GM23338 (cell line): ENCODE data around the gene COG1. TPM values are rescaled to one million over a fixed set of nuclear protein-coding genes. Genes with fewer than 3 reads are reported as not detected.
A peak's percentile ranks its signal among the peaks of the same experiment; 100 is the strongest.

Source experiments
- ATAC-seq: fragments of 200-7000 bp; cut with Tn5 transposase; 3 replicates; pipeline ENCODE4 v1.9.1; 2020
- DNase-seq: peaks from one replicate; pipeline ENCODE4 v3.0.0-alpha.2; 2015; ENCODE audit warnings: low spot score
- H2AFZ ChIP-seq: fragments of 200-600 bp; sonication (generic); 2 replicates; pipeline ENCODE4 v1.8.0; 2016; ENCODE audit warnings: antibody characterized with exemption, mild to moderate bottlenecking, moderate library complexity
- H3F3A ChIP-seq: fragments of 200-600 bp; sonication (generic); replicated peaks from 2 replicates; pipeline ENCODE4 v1.8.0; 2017; ENCODE audit warnings: antibody characterized with exemption, mixed run types, low read depth
- H3K27ac ChIP-seq: fragments of 200-600 bp; sonication (generic); 2 replicates; pipeline ENCODE4 v1.6.1; 2016; ENCODE audit warnings: low read depth
- H3K27me3 ChIP-seq: fragments of 200-600 bp; sonication (generic); 2 replicates; pipeline ENCODE4 v1.8.0; 2016; ENCODE audit warnings: mild to moderate bottlenecking, mixed run types, moderate library complexity; ENCODE audit not compliant: insufficient read depth
- H3K36me3 ChIP-seq: fragments of 200-600 bp; sonication (generic); 2 replicates; pipeline ENCODE4 v1.8.0; 2016; ENCODE audit warnings: mild to moderate bottlenecking; ENCODE audit not compliant: insufficient read depth
- H3K4me1 ChIP-seq: fragments of 200-600 bp; sonication (generic); 2 replicates; pipeline ENCODE4 v1.8.0; 2016; ENCODE audit warnings: mild to moderate bottlenecking, moderate library complexity; ENCODE audit not compliant: insufficient read depth
- H3K4me2 ChIP-seq: fragments of 200-600 bp; sonication (generic); 2 replicates; pipeline ENCODE4 v1.7.1; 2017; ENCODE audit warnings: mixed run types
- H3K4me3 ChIP-seq: fragments of 200-600 bp; sonication (generic); 2 replicates; pipeline ENCODE4 v1.6.1; 2016; ENCODE audit warnings: mixed run types
- H3K79me2 ChIP-seq: fragments of 200-600 bp; sonication (generic); replicated peaks from 2 replicates; pipeline ENCODE4 v1.8.0; 2017; ENCODE audit warnings: mild to moderate bottlenecking; ENCODE audit not compliant: insufficient read depth
- H3K9me2 ChIP-seq: fragments of 200-600 bp; sonication (generic); 2 replicates; pipeline ENCODE4 v1.8.0; 2017; ENCODE audit not compliant: insufficient read depth
- H4K20me1 ChIP-seq: fragments of 200-600 bp; sonication (generic); replicated peaks from 2 replicates; pipeline ENCODE4 v1.8.0; 2017; ENCODE audit warnings: mild to moderate bottlenecking; ENCODE audit not compliant: insufficient read depth
- H3K27ac Mint-ChIP-seq: 2 replicates; pipeline ENCODE4 v1.8.0; 2020; ENCODE audit warnings: inconsistent platforms, mild to moderate bottlenecking, moderate library complexity, mixed read lengths
- H3K27me3 Mint-ChIP-seq: 3 replicates; pipeline ENCODE4 v1.8.0; 2022; ENCODE audit warnings: low read depth, mild to moderate bottlenecking, moderate library complexity, mixed read lengths, inconsistent platforms; ENCODE audit not compliant: insufficient read depth, poor library complexity
- H3K36me3 Mint-ChIP-seq: 3 replicates; pipeline ENCODE4 v1.8.0; 2021; ENCODE audit warnings: low read depth, mild to moderate bottlenecking, inconsistent platforms, moderate library complexity, mixed read lengths
- H3K4me1 Mint-ChIP-seq: 3 replicates; pipeline ENCODE4 v1.8.0; 2020; ENCODE audit warnings: mild to moderate bottlenecking, inconsistent platforms, mixed read lengths
- H3K4me3 Mint-ChIP-seq: 3 replicates; pipeline ENCODE4 v1.8.0; 2021; ENCODE audit warnings: moderate library complexity, mild to moderate bottlenecking, inconsistent platforms, mixed read lengths
- H3K9me3 Mint-ChIP-seq: 3 replicates; pipeline ENCODE4 v1.8.0; 2020; ENCODE audit warnings: moderate library complexity, mild to moderate bottlenecking, inconsistent platforms, mixed read lengths
- CREB1 ChIP-seq: fragments of 250-450 bp; sonication (Bioruptor Pico); IDR thresholded peaks from 2 replicates; pipeline ENCODE4 v1.5.0; 2020; ENCODE audit warnings: low read depth, mild to moderate bottlenecking, moderate library complexity
- EZH2phosphoT487 ChIP-seq: fragments of 200-600 bp; sonication (generic); IDR thresholded peaks from one replicate; pipeline ENCODE4 v1.8.1; 2018; ENCODE audit warnings: antibody characterized with exemption; ENCODE audit not compliant: unreplicated experiment
- JUNB ChIP-seq: IDR thresholded peaks from one replicate; pipeline ENCODE4 v1.6.1; 2016; ENCODE audit warnings: antibody characterized with exemption; ENCODE audit not compliant: unreplicated experiment
- POLR2AphosphoS5 ChIP-seq: IDR thresholded peaks from 2 replicates; pipeline ENCODE4 v1.6.1; 2016; ENCODE audit warnings: antibody characterized with exemption, low read depth
- STAT1 ChIP-seq: IDR thresholded peaks from one replicate; pipeline ENCODE4 v1.6.1; 2016; ENCODE audit warnings: antibody characterized with exemption; ENCODE audit not compliant: unreplicated experiment
- ZNF114 ChIP-seq: fragments of 250-450 bp; sonication (Bioruptor Pico); IDR thresholded peaks from 2 replicates; pipeline ENCODE4 v1.5.0; 2020; ENCODE audit warnings: mild to moderate bottlenecking, moderate library complexity
- ZNF331 ChIP-seq: fragments of 250-450 bp; sonication (Bioruptor Pico); IDR thresholded peaks from 2 replicates; pipeline ENCODE4 v1.5.0; 2020; ENCODE audit warnings: low read depth, mild to moderate bottlenecking, moderate library complexity
- polyA plus RNA-seq: library from polyadenylated mRNA; unstranded; fragments of >200 nt; fragmentation: Nextera tagmentation; extraction: Ambion mirVana; gene quantifications from 2 replicates; pipeline ENCODE4 v1.2.1, GENCODE V29; 2016
- total RNA-seq: library from RNA; depleted of rRNA; stranded (reverse); fragments of >200 nt; shearing (Covaris generic); gene quantifications from 2 replicates; pipeline ENCODE4 v1.2.3, GENCODE V29; 2014
- TF ChIP-seq, protein P1 (sequence below): fragments of 250-450 bp; sonication (Bioruptor Pico); IDR thresholded peaks from 2 replicates; pipeline ENCODE4 v1.5.0; 2020; ENCODE audit warnings: mild to moderate bottlenecking, moderate library complexity
- TF ChIP-seq, protein P2 (sequence below), 2 experiments: fragments of 200-600 bp in 1 of 2; sonication (generic) in 1 of 2; conservative IDR thresholded peaks; 2 replicates each; pipeline versions ENCODE4 v1.5.1 to v1.6.1; 2016 to 2017; ENCODE audit warnings: antibody characterized with exemption in 2 of 2, low read depth in 2 of 2, mild to moderate bottlenecking in 2 of 2, moderate library complexity in 1 of 2

The COG1 gene
- total and polyA plus RNA-seq, 2 experiments from 2014 or later: 15.0 to 26.1 TPM

DNA sequence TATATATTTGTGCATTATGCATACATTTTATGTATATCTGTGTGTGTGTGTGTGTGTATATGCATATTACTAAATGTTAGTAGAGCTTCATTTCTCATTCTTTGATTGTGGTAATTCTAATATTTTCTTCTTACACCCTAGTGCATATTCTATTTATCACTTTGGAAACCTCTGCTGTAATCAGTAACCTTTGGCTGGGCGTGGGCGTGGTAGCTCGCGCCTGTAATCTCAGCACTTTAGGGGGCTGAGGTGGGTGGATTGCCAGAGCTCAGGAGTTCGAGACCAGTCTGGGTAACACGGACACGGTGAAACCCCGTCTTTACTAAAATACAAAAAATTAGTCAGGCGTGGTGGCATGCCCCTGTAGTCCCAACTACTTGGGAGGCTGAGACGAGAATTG, 41.9 kb downstream of the COG1 start (continued):
- TF ChIP-seq, protein P1, sequence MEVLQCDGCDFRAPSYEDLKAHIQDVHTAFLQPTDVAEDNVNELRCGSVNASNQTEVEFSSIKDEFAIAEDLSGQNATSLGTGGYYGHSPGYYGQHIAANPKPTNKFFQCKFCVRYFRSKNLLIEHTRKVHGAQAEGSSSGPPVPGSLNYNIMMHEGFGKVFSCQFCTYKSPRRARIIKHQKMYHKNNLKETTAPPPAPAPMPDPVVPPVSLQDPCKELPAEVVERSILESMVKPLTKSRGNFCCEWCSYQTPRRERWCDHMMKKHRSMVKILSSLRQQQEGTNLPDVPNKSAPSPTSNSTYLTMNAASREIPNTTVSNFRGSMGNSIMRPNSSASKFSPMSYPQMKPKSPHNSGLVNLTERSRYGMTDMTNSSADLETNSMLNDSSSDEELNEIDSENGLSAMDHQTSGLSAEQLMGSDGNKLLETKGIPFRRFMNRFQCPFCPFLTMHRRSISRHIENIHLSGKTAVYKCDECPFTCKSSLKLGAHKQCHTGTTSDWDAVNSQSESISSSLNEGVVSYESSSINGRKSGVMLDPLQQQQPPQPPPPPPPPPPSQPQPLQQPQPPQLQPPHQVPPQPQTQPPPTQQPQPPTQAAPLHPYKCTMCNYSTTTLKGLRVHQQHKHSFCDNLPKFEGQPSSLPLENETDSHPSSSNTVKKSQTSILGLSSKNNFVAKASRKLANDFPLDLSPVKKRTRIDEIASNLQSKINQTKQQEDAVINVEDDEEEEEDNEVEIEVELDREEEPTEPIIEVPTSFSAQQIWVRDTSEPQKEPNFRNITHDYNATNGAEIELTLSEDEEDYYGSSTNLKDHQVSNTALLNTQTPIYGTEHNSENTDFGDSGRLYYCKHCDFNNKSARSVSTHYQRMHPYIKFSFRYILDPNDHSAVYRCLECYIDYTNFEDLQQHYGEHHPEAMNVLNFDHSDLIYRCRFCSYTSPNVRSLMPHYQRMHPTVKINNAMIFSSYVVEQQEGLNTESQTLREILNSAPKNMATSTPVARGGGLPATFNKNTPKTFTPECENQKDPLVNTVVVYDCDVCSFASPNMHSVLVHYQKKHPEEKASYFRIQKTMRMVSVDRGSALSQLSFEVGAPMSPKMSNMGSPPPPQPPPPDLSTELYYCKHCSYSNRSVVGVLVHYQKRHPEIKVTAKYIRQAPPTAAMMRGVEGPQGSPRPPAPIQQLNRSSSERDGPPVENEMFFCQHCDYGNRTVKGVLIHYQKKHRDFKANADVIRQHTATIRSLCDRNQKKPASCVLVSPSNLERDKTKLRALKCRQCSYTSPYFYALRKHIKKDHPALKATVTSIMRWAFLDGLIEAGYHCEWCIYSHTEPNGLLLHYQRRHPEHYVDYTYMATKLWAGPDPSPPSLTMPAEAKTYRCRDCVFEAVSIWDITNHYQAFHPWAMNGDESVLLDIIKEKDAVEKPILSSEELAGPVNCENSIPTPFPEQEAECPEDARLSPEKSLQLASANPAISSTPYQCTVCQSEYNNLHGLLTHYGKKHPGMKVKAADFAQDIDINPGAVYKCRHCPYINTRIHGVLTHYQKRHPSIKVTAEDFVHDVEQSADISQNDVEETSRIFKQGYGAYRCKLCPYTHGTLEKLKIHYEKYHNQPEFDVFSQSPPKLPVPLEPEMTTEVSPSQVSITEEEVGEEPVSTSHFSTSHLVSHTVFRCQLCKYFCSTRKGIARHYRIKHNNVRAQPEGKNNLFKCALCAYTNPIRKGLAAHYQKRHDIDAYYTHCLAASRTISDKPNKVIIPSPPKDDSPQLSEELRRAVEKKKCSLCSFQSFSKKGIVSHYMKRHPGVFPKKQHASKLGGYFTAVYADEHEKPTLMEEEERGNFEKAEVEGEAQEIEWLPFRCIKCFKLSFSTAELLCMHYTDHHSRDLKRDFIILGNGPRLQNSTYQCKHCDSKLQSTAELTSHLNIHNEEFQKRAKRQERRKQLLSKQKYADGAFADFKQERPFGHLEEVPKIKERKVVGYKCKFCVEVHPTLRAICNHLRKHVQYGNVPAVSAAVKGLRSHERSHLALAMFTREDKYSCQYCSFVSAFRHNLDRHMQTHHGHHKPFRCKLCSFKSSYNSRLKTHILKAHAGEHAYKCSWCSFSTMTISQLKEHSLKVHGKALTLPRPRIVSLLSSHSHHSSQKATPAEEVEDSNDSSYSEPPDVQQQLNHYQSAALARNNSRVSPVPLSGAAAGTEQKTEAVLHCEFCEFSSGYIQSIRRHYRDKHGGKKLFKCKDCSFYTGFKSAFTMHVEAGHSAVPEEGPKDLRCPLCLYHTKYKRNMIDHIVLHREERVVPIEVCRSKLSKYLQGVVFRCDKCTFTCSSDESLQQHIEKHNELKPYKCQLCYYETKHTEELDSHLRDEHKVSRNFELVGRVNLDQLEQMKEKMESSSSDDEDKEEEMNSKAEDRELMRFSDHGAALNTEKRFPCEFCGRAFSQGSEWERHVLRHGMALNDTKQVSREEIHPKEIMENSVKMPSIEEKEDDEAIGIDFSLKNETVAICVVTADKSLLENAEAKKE (CRISPR knock-in tag): no peak
- TF ChIP-seq CREB1 (CRISPR knock-in tag) (no peak), ZNF331 (CRISPR knock-in tag) (no peak), EZH2phosphoT487 (no peak)
- TF ChIP-seq, protein P2, sequence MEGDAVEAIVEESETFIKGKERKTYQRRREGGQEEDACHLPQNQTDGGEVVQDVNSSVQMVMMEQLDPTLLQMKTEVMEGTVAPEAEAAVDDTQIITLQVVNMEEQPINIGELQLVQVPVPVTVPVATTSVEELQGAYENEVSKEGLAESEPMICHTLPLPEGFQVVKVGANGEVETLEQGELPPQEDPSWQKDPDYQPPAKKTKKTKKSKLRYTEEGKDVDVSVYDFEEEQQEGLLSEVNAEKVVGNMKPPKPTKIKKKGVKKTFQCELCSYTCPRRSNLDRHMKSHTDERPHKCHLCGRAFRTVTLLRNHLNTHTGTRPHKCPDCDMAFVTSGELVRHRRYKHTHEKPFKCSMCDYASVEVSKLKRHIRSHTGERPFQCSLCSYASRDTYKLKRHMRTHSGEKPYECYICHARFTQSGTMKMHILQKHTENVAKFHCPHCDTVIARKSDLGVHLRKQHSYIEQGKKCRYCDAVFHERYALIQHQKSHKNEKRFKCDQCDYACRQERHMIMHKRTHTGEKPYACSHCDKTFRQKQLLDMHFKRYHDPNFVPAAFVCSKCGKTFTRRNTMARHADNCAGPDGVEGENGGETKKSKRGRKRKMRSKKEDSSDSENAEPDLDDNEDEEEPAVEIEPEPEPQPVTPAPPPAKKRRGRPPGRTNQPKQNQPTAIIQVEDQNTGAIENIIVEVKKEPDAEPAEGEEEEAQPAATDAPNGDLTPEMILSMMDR (conservative IDR thresholded peaks at IDR 0.05; ENCODE audit: low read depth in 2 of 2): no peak

DNA sequence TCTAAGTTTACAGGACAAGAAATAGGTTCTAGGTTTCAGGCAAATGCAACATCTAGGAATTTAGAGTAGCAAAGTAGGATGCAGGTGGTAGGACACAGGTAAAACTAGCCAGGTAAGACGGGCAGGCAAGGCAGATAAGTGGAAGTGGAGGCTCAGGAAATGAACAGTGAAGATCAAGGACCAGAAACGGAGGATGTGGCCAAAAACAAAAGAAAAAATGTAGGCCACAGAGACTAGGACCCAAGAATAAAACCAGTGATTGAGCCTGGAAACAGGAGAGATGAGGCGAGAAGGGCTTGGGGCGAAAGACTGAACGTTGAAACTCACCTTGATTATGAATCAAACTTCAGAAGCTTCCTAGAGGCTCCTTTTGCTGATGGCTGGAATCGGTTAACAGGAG, 44.9 kb downstream of the COG1 start:
- H3K9me2 ChIP-seq: no peaks in the 10 kb centered on the region
- peaks cover 32% of the 10 kb centered on the region for H3K36me3 ChIP-seq
- H3K27me3 Mint-ChIP-seq: peaks cover 2% of the 10 kb centered on the region
- H3K4me3 ChIP-seq: no peak overlapping the region
- DNase-seq (no peak), ATAC-seq (no peak)
- no peak overlapping the region for H3K4me2 ChIP-seq
- no peaks in the 10 kb centered on the region for H3K9me3 Mint-ChIP-seq
- H3K79me2 ChIP-seq: peaks cover 78% of the 10 kb centered on the region
- H4K20me1 ChIP-seq: peaks cover 2% of the 10 kb centered on the region
- H3K4me3 Mint-ChIP-seq: no peak overlapping the region
- H3K27ac ChIP-seq: 0 out of 2 replicates have a peak overlapping the region, but pooled peaks have one; percentile 45
- H3K4me1 ChIP-seq: peaks cover 5% of the 10 kb centered on the region; the same call in 1 of the 2 replicates
- no peaks in the 10 kb centered on the region; the same call in 1 of the 2 replicates for H3F3A ChIP-seq
- H3K4me1 Mint-ChIP-seq: peaks cover 5% of the 10 kb centered on the region; the same call in 2 of the 3 replicates
- H3K36me3 Mint-ChIP-seq: peaks cover 40% of the 10 kb centered on the region
- no peaks in the 10 kb centered on the region for H3K27me3 ChIP-seq
- H3K27ac Mint-ChIP-seq: no peak overlapping the region
- no peak overlapping the region for H2AFZ ChIP-seq
- TF ChIP-seq EZH2phosphoT487 (no peak), POLR2AphosphoS5 (no peak), ZNF331 (CRISPR knock-in tag) (no peak), STAT1 (no peak), JUNB (no peak), CREB1 (CRISPR knock-in tag) (no peak), ZNF114 (CRISPR knock-in tag) (no peak)
